IPS DF 19.7 (cell line): ENCODE data around the gene GP1BB.
"Not testable (repeated sequence)": the region's sequence is repeated elsewhere in the genome, so short reads cannot be mapped to it uniquely, and the experiment has no call there.

ENCODE experiments used
- DNase-seq: peaks from one replicate; pipeline ENCODE4 v3.0.0-alpha.2; 2013; ENCODE audit warnings: low read depth, low spot score

Gene GP1BB

GRCh38 chr22:19693981-19694670, 29.2 kb upstream of the GP1BB start:
- DNase-seq, result no peak

- no peak for DNase-seq
Measured at GRCh38 chr22:19694696-19695095, 28.6 kb upstream of the GP1BB start.

GRCh38 chr22:19696504-19697276, 26.6 kb upstream of the GP1BB start:
- no peak for DNase-seq

- not testable (repeated sequence) for DNase-seq
Measured at GRCh38 chr22:19697871-19698270, 25.5 kb upstream of the GP1BB start.

GRCh38 chr22:19700790-19701419, 22.4 kb upstream of the GP1BB start:
- no peak for DNase-seq

GRCh38 chr22:19701420-19702145, 21.8 kb upstream of the GP1BB start:
- DNase-seq, result no peak

GRCh38 chr22:19703869-19704268, 19.5 kb upstream of the GP1BB start:
- no peak for DNase-seq

GRCh38 chr22:19704355-19705015, 18.9 kb upstream of the GP1BB start:
- DNase-seq, result no peak

- DNase-seq, result peak; percentile 95
Measured at GRCh38 chr22:19705181-19705934, 18.0 kb upstream of the GP1BB start.

GRCh38 chr22:19706661-19707151, 16.6 kb upstream of the GP1BB start:
- DNase-seq, result no peak

GRCh38 chr22:19707347-19708290, 15.7 kb upstream of the GP1BB start:
- no peak for DNase-seq

- DNase-seq, result no peak
Measured at GRCh38 chr22:19708321-19709011, 14.9 kb upstream of the GP1BB start.

GRCh38 chr22:19709063-19709769, 14.1 kb upstream of the GP1BB start:
- DNase-seq, result no peak

- no peak for DNase-seq
Measured at GRCh38 chr22:19710020-19710768, 13.1 kb upstream of the GP1BB start.

- no peak for DNase-seq
Measured at GRCh38 chr22:19710769-19711106, 12.6 kb upstream of the GP1BB start.

- no peak for DNase-seq
Measured at GRCh38 chr22:19713245-19713644, 10.1 kb upstream of the GP1BB start.

- DNase-seq, result no peak
Measured at GRCh38 chr22:19713650-19714311, 9.6 kb upstream of the GP1BB start.
